Body of pancreas (tissue), 4 donors: ENCODE measurements around the gene SHBG. TPM values are rescaled to one million over a fixed set of nuclear protein-coding genes. Genes with fewer than 3 reads are reported as not detected.
"Not testable (repeated sequence)": the region's sequence is repeated elsewhere in the genome, so short reads cannot be mapped to it uniquely, and the experiment has no call there.

Source experiments
- ATAC-seq: fragments of 150-250 bp; one replicate; pipeline ENCODE4 v1.9.1; 2016
- DNase-seq, 4 donors: peaks; one replicate each; pipeline ENCODE4 v3.0.0-alpha.2; 2019
- H3K27ac ChIP-seq, 4 donors: fragments of 200-600 bp; sonication (generic); 1 replicate in 3 of 4; 2 replicates in 1 of 4; pipeline versions ENCODE4 v1.5.1 to v1.6.1; 2016 to 2019; ENCODE audit warnings: mild to moderate bottlenecking in 1 of 4, mixed read lengths in 1 of 4, moderate library complexity in 1 of 4
- H3K27me3 ChIP-seq, 2 donors: fragments of 200-600 bp; sonication (generic); one replicate each; pipeline ENCODE4 v1.6.0; 2016; ENCODE audit warnings: mild to moderate bottlenecking in 1 of 2
- H3K36me3 ChIP-seq, 2 donors: fragments of 200-600 bp; sonication (generic); replicated peaks in 1 of 2; 2 replicates each; pipeline ENCODE4 v1.5.1; 2016; ENCODE audit warnings: low read depth in 2 of 2; ENCODE audit not compliant: insufficient read depth in 1 of 2
- H3K4me1 ChIP-seq: fragments of 200-600 bp; sonication (generic); one replicate; pipeline ENCODE4 v1.6.0; 2016
- H3K4me3 ChIP-seq, 2 donors: fragments of 200-600 bp; sonication (generic); 1 replicate in 1 of 2; 2 replicates in 1 of 2; pipeline ENCODE4 v1.5.1; 2016 to 2019
- H3K9me3 ChIP-seq, 3 donors: fragments of 200-600 bp; sonication (generic); 1 replicate in 2 of 3; 2 replicates in 1 of 3; pipeline ENCODE4 v1.5.1; 2016
- POLR2A ChIP-seq, 3 donors: fragments of 450-650 bp; IDR thresholded peaks; one replicate each; pipeline ENCODE4 v1.6.1; 2016; ENCODE audit warnings: antibody characterized with exemption in 3 of 3, mild to moderate bottlenecking in 2 of 3
- WGBS, 2 donors: methylation state at CpG; one replicate each; pipeline ENCODE4 v1.1.5; 2017; 5-methylcytosine and 5-hydroxymethylcytosine counted together
- intact Hi-C: fragments of 100-400 bp; cut with DNase I; formaldehyde crosslinking; loops from one replicate; pipeline ENCODE4 v1.15.1; 2023
- total RNA-seq, 2 donors: library from RNA; depleted of rRNA; stranded (reverse); fragments of >200 nt; gene quantifications; one replicate each; pipeline ENCODE4 v1.1.0, GENCODE V29; 2016
- TF ChIP-seq, protein P1 (sequence below), 7 experiments: fragments of 450-650 bp in 4 of 7; fragments of 200-600 bp in 3 of 7; sonication (generic) in 3 of 7; IDR thresholded peaks; one replicate each; pipeline ENCODE4 v1.5.1; 2016 to 2019; ENCODE audit warnings: antibody characterized with exemption in 7 of 7

SHBG gene
- total RNA-seq, 2 donors from 2014 or later: not detected

- H3K4me3 ChIP-seq: no peak overlapping the region
- DNase-seq (no peak), ATAC-seq (no peak)
- intact Hi-C loops: no loop called here
- no peaks in the 10 kb centered on the region for H3K27me3 ChIP-seq
- no peaks in the 10 kb centered on the region for H3K36me3 ChIP-seq
- TF ChIP-seq POLR2A (IDR thresholded peaks at IDR 0.05): no peak
- TF ChIP-seq, protein P1, sequence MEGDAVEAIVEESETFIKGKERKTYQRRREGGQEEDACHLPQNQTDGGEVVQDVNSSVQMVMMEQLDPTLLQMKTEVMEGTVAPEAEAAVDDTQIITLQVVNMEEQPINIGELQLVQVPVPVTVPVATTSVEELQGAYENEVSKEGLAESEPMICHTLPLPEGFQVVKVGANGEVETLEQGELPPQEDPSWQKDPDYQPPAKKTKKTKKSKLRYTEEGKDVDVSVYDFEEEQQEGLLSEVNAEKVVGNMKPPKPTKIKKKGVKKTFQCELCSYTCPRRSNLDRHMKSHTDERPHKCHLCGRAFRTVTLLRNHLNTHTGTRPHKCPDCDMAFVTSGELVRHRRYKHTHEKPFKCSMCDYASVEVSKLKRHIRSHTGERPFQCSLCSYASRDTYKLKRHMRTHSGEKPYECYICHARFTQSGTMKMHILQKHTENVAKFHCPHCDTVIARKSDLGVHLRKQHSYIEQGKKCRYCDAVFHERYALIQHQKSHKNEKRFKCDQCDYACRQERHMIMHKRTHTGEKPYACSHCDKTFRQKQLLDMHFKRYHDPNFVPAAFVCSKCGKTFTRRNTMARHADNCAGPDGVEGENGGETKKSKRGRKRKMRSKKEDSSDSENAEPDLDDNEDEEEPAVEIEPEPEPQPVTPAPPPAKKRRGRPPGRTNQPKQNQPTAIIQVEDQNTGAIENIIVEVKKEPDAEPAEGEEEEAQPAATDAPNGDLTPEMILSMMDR (IDR thresholded peaks at IDR 0.05): no peak
- H3K4me1 ChIP-seq: peaks cover 4% of the 10 kb centered on the region
- no peaks in the 10 kb centered on the region for H3K9me3 ChIP-seq
- no peak overlapping the region for H3K27ac ChIP-seq
- 70 to 72% methylated on average over 5 of the region's 5 CpGs for WGBS, 2 donors
These were observed 11.3 kb upstream of the SHBG start for GRCh38 chr17:7618608-7619007.

DNA sequence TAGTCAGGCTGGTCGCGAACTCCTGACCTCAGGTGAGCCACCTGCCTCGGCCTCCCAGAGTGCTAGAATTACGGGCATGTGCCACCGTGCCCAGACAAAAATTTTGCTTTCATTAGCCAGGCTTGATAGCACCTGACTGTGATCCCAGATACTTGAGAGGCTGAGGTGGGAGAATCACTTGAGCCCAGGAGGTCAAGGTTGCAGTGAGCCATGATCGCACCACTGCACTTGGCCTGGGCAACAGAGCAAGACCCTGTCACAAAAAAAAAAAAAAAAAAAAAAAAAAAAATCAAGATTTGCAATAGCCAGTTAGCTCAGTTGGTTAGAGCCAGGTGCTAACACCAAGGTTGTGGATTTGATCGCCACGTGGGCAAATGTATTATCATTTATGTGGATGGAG is 9.1 kb upstream of the SHBG start:
- Histone ChIP-seq H3K36me3 (no peaks in the 10 kb centered on the region), H3K4me3 (no peak overlapping the region), H3K27ac (no peak overlapping the region), H3K27me3 (no peaks in the 10 kb centered on the region), H3K4me1 (peaks cover 3% of the 10 kb centered on the region), H3K9me3 (no peaks in the 10 kb centered on the region)
- DNase-seq (no peak), ATAC-seq (no peak)
- TF ChIP-seq POLR2A (IDR thresholded peaks at IDR 0.05): no peak
- TF ChIP-seq, protein P1 (IDR thresholded peaks at IDR 0.05): no peak
- 87 to 88% methylated on average over 6 to 8 of the region's 8 CpGs for WGBS, 2 donors
- intact Hi-C loops: no loop called here

- Histone ChIP-seq H3K27me3 (no peaks in the 10 kb centered on the region), H3K36me3 (no peaks in the 10 kb centered on the region), H3K4me3 (no peak overlapping the region), H3K27ac (no peak overlapping the region), H3K9me3 (no peaks in the 10 kb centered on the region), H3K4me1 (peaks cover 13% of the 10 kb centered on the region)
- ATAC-seq: no peak
- TF ChIP-seq POLR2A (IDR thresholded peaks at IDR 0.05): no peak
- TF ChIP-seq, protein P1 (IDR thresholded peaks at IDR 0.05): no peak
- no peak for DNase-seq
- intact Hi-C loops: no loop called here
- WGBS, 2 donors: 77 to 86% methylated on average over 5 of the region's 5 CpGs
These were observed 6.3 kb upstream of the SHBG start for GRCh38 chr17:7623661-7624060.

DNA sequence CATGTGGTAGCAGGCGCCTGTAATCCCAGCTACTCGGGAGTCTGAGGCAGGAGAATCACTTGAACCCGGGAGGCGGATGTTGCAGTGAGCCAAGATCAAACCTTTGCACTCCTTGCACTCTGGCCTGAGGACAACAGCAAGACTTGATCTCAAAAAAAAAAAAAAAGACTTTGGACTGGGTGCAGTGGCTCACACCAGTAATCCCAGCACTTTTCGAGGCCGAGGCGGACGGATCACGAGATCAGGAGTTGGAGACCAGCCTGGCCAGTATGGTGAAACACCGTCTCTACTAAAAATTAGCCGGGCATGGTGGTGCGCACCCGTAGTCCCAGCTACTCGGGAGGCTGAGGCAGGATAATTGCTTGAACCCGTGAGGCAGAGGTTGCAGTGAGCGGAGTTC is 4.2 kb upstream of the SHBG start:
- intact Hi-C loops, H3K9me3 ChIP-seq, H3K27me3 ChIP-seq, H3K36me3 ChIP-seq, ATAC-seq, H3K4me3 ChIP-seq, DNase-seq: not testable (repeated sequence)
- H3K4me1 ChIP-seq: peaks cover 13% of the 10 kb centered on the region
- WGBS, 2 donors: 93 to 95% methylated on average over 14 to 15 of the region's 16 CpGs
- H3K27ac ChIP-seq: peak overlapping the region in 1 of 4 donors; percentile 96

DNA sequence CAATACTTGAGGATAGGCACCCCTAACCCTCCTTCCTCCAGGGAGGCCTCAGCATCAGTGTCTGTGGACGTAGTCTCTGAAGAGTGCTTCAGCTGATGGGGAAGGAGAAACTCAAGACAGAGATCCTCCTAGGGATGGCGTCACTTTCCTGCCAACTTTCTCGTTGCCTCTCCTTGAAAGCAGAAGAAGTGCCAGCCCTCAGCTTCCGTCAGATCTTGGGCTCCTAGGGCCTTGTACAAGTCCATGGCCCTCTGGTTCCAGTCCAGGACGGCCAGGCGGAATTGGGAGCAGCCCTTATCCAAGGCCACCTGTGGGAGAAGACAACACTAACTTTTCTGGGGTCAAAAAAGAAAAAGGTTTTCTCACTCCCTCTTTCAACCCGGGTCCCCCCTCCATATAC is 3.6 kb upstream of the SHBG start:
- DNase-seq (peak in 2 of 4 donors; percentile 44 to 46), ATAC-seq (no peak)
- no peak overlapping the region for H3K4me3 ChIP-seq
- 38 to 39% methylated on average over 7 of the region's 7 CpGs for WGBS, 2 donors
- H3K9me3 ChIP-seq: no peaks in the 10 kb centered on the region
- no peak for TF ChIP-seq POLR2A (IDR thresholded peaks at IDR 0.05)
- TF ChIP-seq, protein P1 (IDR thresholded peaks at IDR 0.05): no peak
- H3K36me3 ChIP-seq: no peaks in the 10 kb centered on the region
- intact Hi-C loops: no loop called here
- peaks cover 14% of the 10 kb centered on the region for H3K4me1 ChIP-seq
- H3K27me3 ChIP-seq: no peaks in the 10 kb centered on the region
- H3K27ac ChIP-seq: peak overlapping the region; percentile 94 to 97 (median 96)
